Right kidney (tissue), 9 donors: ENCODE results near the gene SEC14L6.
"Not testable (repeated sequence)": the region's sequence is repeated elsewhere in the genome, so short reads cannot be mapped to it uniquely, and the experiment has no call there.

Experiments
- DNase-seq: peaks from one replicate; pipeline ENCODE4 v3.0.0-alpha.2; 2016
- long read RNA-seq, 8 donors: transcript quantifications; one replicate each; lab custom pipeline, GENCODE V29; 2026

SEC14L6 gene
- long read RNA-seq, donor 1, partial matches to known transcripts = 30 of 48 reads
- long read RNA-seq, donor 1, other reads (novel, unspliced or antisense) = 18 of 48 reads
- long read RNA-seq, donor 2 = 0 reads
- long read RNA-seq, donor 3 = 0 reads
- long read RNA-seq, donor 4, partial matches to known transcripts = 0 of 1 reads
- long read RNA-seq, donor 4, other reads (novel, unspliced or antisense) = 0 of 1 reads
- long read RNA-seq, donor 5 = 0 reads
- long read RNA-seq, donor 6 = 0 reads
- long read RNA-seq, donor 7 = 0 reads
- long read RNA-seq, donor 8 = 0 reads

DNA sequence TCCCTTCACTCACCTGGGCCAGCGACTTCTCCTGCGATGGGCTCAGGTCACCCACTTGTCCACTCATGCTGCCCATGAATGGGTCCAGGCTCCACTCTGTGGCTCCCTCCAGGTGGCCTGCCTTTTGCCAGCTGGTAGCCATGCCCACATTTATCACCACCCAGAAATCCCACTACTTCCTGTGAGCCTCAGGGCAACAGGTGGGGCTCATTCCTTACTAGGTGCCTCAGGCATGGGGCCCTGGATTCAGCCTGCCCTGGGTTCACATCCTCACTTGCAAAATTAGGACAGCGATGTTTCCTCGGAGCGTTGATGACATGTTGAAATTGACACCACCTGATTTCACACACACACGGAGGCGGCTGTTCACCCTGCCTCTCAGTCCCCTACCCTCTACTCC is at the start of gene SEC14L6:
TSS of gene SEC14L6 (minus strand) at position 126 of the 400 bp plus-strand sequence. CDS start at position 67, 59 bp downstream.
- no peak for DNase-seq

DNA sequence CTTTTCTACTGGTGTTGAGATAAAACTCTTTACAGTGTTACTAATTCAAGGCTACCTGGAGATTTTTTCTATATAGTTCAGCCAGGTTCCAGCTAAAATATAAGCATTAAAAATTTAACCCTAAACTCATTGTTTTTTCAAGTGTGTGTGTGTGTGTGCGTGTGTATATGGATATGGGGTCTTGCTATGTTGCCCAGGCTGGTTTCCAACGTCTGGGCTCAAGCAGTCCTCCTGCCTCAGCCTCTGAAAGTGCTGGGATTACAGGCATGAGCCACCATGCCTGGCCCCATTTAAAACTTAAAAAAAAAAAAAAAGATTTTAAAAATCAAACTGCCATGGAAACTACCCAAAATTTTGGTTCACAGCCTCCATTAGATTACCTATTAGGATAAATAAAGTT is 49.7 kb upstream of the SEC14L6 start:
- DNase-seq = no peak

DNA sequence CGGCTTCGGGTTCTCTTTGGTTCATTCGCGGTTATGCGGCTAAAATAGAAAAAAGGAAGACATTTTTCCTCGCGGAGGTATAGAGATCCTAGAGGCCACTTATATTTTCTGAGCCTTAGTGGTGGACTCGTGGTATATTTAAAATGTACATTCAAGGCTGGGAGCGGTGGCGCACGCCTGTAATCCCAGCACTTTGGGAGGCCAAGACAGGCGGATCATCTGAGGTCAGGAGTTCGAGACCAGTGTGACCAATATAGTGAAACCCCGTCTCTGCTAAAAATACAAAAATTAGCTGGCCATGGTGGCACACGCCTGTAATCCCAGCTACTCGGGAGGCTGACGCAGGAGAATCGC is 45.8 kb upstream of the SEC14L6 start:
- not testable (repeated sequence) for DNase-seq

DNA sequence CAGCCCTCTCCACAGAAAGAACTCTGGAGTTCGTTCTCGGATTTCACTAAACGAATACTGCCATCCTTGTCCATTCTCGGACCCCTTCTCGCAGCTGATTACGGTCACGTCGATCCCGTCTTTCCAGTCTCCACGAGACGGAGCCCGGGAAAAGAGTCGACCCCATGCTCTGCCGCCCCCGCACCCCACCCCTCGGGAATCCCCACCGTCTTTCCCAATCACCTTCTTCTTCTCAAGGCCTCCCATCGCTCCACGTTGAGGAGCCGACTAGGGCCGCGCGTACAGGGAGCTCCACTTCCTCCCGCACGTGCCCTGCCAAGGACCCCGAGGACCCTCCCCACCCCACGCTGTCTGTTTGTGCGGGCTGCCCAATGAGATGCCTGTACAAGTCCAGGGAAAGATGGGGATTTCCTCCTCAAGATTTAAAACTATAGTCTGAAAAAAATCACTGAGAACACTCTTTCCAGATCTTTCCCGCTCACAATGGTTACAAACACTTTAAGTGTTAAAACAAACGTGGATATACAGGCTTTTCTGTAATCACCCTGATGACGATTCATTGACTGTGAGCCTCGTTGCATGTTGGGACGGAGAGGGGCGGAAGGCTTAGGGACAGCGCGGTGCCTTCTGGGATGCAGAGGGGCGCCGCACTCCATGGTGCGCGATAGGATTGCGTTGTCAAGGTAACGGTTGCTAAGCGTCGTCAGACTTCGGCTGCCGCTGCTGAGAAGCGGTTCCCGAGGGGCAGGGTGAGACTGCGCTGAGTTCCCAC is 45.2 kb upstream of the SEC14L6 start, which contains the start of gene PES1:
TSS of gene PES1 (minus strand) at position 323 of the 772 bp plus-strand sequence. CDS start at position 246, 77 bp downstream.
- DNase-seq = peak; percentile 99

DNA sequence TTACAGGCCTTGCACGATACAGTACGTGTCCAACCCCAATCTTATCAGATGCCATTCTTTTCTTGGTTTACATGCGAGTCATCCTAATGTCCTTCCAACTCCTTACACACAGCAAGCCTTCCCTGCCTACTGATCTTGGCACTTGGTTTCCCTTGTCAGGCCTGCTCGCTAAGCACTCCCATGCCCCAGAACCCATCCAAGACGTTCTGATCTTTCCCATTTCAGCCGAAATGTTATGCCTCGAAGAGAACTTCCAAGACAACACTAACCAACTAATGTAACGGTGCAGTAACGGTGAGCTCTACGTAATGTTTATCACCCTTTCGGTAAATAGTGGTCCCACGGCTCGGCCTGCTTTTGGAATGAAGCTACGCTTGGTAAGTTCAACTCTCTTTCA is 44.6 kb upstream of the SEC14L6 start:
- no peak for DNase-seq

DNA sequence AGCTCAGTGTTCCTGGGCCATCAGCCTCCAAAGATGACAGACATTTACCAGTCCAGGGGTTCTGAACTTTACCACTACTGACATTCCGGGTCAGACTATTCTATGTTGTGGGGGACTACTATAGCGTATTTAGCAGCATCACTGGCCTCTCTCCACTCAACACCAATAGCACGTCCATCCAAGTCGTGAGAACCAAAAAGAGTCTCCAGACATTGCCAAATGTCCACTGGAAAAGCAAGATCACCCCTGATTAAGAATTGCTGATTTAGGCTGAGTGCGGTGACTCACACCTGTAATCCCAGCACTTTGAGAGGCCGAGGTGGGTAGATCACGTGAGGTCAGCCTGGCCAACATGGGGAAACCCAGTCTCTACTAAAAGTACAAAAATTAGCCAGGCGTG is 39.9 kb upstream of the SEC14L6 start:
- DNase-seq = no peak

DNA sequence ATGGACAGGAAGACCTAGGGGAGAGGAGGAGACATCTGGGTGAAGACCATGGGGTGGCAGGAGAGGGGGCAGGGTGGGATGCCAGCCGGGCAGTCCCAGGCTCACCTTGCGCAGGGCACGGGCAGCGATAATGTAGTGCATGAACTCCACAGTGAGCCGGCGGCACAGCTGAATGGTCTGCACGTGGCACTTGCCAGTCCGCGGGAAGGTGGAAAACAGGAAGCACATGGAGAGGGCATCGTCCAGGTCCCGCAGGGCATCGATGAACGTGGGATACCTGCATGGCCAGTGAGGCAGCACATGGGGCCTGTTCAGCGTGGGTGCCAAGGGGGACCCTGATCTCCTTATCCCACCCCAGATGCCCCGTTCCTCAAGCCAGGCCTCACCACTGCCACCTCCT is 37.9 kb upstream of the SEC14L6 start:
- DNase-seq = no peak

DNA sequence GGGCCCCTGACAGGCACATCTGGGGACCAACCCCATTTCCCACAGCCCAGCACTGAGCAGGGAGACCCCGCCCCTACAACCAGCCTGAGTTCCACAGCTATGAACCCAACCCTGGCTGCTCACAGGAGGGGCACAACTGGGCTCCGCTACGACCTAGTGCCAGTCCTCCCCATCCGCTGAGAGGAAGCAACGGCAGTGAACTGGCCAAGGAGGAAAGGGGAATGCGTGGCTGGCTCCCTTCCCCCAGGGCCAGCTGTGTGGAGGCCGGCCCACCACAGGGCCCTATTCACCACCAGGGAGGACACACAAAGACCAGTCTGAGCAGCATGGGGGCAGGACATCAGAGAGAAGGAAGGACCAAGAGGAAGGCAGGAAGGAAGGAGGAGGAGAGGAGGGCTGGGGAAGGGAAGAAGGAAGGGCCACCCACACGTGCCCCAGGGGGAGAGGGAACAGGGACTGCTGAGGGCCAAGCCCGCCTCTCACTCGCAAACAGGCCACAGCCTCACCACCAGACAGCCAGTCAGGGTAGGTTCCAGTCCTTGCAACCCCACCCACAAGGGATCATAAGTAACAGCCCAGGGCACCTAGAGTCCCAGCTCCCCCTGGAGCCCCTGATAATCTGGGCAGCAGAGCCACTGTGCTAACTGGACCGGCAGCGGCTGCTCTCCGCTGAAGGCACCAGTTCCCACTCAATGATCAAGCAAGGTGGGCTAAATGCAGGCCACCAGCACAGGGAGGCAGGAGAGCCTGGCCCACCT is 36.4 kb upstream of the SEC14L6 start:
- DNase-seq = no peak

DNA sequence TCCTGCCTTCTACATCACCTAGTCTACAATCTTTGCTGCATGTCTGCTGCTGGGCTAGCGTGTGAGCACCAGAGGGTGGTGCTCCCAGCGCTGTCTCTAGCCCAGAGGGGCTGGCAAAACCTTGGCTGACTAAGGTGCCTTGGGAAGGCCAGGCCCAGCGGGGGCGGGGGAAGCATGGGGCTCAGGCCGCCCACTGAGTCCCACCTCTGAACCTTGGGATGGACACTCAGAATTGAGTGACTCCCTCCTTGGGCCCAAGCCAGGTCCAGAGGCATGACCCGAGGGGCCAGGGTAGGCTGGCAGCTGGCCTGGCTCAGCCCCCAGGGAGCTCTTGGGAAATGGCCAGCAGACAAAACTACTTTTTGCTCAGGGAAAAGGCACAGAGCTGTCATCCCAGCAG is 35.5 kb upstream of the SEC14L6 start:
- DNase-seq = no peak

DNA sequence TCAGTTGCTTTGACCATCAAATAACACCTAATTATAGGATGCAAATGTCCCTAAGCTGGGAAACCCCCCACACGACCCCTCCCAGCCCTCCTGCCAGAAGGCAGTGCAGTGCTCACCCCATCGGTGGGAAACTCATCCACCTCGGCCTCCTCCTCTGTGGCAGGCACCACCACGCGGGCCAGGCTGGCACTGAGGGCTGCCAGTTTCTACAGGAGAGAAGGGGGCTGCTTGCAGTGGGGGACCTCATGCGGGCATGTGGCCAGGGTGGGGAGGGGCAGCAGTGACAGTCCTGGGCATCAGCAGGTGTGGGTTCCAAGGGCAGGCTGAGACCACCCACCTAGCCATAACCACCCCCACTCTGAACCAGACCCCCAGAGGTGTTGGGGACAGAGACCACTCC is 34.4 kb upstream of the SEC14L6 start:
- no peak for DNase-seq

DNA sequence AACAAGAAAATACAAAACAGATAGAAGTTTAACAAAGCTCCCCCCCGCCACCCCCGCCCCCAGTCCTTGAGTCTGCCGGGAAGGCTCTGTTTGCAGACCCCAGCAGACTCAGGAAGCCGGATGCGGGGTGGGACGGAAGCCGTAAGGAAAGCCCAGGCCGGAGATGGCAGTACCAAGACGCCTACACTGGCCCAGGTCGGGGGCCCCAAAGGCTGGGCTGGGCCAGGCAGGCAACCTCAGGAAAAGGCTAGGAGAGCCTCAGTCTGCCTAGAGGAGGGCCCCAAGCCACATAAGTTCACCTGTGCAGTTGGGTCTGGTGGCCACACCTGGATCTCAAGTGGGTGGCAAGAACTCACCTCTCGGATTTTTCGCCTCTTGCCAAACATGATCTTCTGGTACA is 31.9 kb upstream of the SEC14L6 start:
- DNase-seq = no peak

DNA sequence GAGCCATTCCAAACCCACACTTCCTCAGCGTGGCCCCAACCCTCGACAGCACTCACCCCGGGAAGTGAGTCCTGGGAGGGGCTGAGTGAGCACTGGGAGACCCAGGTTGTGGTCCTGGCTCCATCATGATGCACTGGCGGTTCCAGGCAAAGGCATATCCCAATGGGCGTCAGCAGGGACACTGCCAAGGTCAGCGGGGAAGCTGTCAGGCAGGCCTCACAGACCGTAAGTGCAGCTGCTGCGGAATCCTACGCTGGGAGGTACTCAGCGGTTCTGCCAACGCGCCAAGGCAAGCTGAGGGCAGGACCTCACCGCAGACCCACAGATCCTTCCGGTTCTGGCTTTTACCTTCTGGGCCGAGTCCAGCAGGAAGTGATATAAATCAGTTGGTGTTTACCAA is 29.3 kb upstream of the SEC14L6 start:
- no peak for DNase-seq

DNA sequence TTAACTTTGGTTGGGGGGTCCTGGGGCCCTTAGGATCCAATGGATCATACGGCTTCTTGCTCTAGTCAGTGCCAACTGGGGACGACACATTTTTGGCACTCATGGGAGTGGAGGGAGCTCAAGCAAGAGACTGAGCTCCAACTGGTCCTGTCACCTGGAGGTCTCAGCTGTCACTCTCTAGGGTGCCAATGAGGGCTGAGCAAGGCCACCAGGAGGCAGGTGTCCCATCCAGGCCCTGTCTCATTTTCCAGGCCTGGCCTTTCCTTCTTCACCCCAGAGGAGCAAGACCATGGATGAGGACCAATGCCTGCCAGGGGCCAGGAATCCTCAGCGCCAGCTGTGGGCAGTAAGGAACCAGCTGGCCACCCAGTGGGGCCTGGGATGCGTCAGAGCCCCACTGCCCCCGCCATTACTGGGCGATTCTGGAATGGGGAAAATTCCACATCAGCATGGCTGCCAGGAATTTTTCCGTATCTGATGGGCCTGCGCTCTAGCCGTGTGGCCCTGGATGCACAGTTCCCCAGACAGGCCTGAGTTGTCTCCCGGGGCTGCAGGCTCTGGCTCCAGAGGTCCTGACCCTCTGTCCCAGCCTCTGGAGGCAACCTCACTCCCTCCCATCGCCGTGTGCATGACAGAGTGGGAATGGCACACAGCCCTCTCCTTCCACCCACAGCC is 28.6 kb upstream of the SEC14L6 start:
- peak; percentile 50 for DNase-seq

DNA sequence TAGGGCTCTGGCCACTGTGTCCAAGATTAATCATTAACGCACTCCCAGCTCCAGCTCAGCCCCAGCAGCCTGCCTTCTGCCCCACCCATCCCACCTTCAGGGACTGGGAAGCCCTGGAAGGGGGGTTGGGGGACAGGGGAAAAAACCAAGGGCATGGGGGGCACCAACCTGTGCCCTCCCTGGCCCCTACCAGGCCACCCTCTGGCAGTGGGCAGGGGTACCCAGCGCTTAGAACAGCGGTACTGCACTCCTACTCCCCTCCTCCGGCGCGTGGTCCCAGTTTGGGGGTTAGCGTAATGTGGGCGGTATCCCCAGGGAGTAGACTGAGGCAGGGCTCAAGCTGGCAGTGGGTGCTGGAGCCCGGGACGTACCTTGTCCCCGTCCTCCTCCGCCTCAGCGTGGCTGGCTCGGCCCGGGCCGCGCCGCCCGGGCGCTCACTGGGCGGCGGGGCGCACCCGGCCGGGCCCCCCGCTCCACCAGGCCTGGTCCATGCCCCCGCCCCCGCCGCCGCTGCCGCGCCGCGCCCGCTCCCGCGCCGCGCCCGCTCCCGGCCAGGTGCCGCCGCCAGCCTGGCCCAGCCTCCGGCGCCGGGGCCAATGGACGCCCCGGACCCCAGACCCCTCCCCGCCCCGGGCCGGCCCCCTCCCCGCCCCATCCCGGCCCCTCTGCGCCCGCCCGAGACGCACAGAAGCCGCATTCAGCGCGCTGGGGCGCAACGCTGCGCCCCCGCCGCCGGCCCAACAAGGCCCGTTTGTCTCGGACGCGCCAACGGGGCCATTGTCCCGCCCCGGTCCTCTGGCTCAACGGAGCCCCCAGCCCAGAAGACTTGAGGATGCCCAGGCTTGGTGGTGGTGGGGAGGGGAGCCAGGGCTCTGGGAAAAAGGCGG is 27.8 kb upstream of the SEC14L6 start, which contains the start of gene GAL3ST1:
TSS of gene GAL3ST1 (minus strand) at position 571 of the 887 bp plus-strand sequence. CDS start 17,273 bp downstream, outside the sequence.
- DNase-seq = peak; percentile 69

DNA sequence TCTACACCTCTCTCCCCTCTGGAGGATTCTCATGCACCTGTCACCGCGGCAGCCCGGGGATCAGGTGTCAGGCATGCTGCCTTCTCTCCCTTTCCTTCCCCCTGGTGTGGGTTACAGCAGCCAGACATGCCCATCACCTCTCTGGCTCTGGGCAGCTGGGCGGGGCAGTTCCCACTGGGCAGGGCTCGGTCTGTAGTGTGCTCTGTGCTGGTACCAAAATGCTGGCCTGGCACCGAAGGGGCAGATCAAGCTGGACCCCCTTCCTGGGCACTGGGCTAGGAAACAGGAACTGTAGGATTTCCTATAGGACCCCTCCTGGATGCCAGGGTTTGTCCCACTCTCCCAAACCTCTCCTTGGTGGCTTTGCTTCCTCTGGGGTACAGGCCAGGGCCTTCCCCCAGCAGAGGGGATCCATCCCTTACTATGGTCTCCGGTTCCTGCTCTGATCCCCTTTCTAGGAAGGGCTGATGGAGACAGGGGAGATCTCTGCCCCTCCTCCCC is 27.1 kb upstream of the SEC14L6 start:
- DNase-seq = no peak

DNA sequence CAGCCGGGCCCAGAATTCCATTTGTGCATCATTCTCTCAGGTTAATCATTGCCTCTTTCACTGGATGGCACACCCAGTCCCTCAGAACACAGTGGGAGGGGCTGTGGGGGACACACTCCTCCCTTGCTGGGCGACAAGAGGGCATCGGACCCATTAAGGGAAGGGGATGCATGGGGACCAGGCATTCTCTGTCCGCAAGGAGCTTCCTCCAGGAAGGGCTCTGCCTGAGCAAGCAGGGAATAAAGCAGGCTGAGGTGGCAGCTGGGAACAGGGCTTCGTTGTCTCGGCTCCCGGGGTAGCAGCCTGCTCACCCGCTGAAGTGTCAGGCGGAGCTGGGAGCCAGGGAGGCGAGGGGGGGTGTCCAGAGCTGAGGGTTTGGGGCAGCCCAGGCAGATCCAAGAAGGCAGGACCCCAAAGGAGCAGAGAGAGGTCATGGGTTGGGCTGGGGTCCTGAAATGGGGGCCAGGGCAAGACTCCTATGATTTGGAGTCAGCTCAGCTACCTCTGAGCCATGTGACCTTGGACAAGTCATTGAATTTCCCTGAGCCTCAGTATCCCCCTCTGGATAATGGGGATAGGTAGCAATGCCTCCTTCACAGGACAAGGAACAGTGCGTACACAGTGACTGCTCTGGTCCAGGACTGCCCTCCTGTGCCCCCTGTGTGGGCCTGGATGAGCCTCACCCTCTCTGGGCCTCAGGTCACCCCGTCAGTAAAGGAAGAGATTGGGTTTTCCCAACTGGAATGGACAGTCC is 26.5 kb upstream of the SEC14L6 start:
- peak; percentile 45 for DNase-seq

DNA sequence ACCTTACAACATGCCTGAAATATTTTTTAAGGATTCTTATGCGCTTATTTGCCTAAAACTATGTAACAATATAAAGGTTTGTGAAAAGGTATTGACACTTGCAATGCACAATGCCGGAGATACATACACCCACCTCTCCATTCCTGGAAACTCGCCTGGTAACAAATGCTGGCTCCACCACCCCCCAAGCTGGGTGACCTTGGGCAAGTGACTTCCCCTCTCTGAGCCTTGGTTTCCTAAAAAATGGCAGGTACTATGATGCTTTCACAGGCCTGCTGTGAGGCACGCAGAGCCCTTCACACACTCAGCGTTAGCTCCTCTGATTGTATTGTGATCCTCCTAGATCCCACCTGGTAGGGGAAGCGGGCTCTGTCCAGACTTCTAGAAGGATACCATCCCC is 25.7 kb upstream of the SEC14L6 start:
- DNase-seq = no peak

DNA sequence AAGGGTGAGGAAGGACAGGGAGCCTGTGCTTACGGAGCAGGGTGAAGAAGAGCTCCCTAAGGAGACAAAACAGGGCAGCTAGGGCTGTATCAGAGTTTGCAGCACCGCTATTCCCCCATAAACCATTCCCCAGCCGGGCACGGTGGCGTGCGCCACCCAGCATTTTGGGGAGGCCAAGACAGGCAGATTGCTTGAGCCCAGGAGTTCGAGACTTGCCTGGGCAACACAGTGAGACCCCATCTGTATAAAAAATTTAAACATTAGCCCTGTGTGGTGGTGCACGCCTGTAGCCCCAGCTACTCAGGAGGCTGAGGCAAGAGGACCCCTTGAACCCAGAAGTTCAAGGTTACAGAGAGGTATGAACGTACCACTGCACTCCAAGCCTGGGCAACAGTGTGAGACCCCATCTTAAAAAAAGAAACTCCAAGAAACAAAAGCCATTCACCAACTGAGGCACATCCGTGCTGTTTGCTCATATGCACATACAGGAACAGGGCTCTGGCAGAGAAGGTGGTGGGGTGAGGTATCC is 23.2 kb upstream of the SEC14L6 start:
- no peak for DNase-seq

DNA sequence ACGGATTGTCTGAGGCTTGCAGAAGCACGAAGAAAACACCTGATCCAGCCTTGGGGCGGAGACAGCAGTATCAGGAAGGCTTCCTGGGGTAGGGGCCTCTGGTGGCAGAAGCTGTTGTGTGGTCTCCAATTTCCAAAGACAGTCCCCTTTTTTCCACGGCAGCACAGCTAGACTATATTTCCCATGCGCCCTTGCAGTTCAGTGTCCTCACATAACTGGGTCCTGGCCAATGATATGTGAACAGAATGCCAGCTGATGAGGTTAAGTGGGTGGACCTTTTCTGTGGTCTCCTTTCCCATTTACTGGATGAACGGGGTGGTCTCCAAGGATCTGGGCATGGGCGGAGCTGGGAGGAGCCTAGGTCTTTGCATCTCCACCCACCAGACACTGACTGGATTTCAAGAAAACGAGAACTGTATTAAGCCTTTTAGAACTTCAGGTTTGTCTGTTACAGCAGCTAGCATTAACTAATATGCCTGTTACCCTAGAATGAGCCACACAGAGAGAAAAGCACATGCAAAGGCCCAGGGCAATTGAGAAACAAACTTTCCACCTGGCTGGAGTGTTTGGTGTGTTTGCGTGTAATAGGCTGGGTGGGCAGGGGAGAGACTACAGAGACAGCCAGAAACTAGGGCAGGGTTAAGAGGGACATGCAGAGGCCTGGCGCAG is 21.7 kb upstream of the SEC14L6 start:
- no peak for DNase-seq

DNA sequence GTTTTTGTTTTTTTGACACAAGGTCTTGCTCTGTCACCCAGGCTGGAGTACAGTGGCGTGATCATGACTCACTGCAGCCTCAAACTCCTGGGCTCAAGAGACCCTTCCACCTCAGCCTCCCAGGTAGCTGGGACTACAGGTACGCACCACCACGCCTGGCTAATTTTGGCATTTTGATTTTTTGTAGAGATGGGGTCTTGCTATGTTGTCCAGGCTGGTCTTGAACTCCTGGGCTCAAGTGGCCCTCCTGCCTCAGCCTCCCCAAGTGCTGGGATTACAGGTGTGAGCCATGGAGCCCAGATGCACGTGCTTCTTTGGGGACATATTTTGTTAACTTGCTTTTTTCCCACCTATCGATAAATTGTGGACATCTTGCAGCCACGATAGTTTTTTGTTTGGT is 20.7 kb upstream of the SEC14L6 start:
- not testable (repeated sequence) for DNase-seq
